ENCODE data around the gene RNF222. TPM values are rescaled to one million over a fixed set of nuclear protein-coding genes. Genes with fewer than 3 reads are reported as not detected.

The RNF222 gene
- polyA plus RNA-seq, 1 of the 3 experiments (the other 2 are of a cell fraction) = not detected

- Histone ChIP-seq H3K27ac (ENCODE audit: low read depth in 2 of 2, low read length in 1 of 2) (peak within 1 kb of the TSS; percentile 71 to 92), H2AFZ (ENCODE audit: low read depth) (peak within 1 kb of the TSS; percentile 50; the same call in 1 of the 2 replicates), H3K27me3 (ENCODE audit: insufficient read depth) (no peaks in the 10 kb centered on the region), H3K9me3 (no peaks in the 10 kb centered on the region), H4K20me1 (ENCODE audit: insufficient read depth) (peaks cover 45% of the 10 kb centered on the region), H3K4me2 (peak within 1 kb of the TSS; percentile 85), H3K36me3 (replicated peaks in 1 of 2; ENCODE audit: control insufficient read depth in 1 of 2, insufficient read depth in 2 of 2, low read length in 1 of 2) (peaks cover 36 to 52% of the 10 kb centered on the region in 2 experiments), H3K9me2 (no peaks in the 10 kb centered on the region), H3K9ac (peak within 1 kb of the TSS; percentile 81), H3K4me1 (ENCODE audit: control insufficient read depth in 1 of 2, insufficient read depth in 2 of 2, low read depth in 1 of 2, low read length in 1 of 2) (peaks cover 23 to 27% of the 10 kb centered on the region in 2 experiments; a peak in 3 of 4 replicates), H3K79me2 (ENCODE audit: insufficient read depth) (peaks cover 47% of the 10 kb centered on the region), H3F3A (replicated peaks; ENCODE audit: insufficient read depth) (peaks cover 55% of the 10 kb centered on the region), H3K4me3 (ENCODE audit: low read depth in 2 of 2, low read length in 1 of 2) (peak within 1 kb of the TSS; percentile 64 to 85)
- CTCF ChIA-PET = interaction anchor here (0.6 to 2.5 kb wide), 15 partner anchors 12 to 409 kb away, joined by 3 to 11 read pairs (median 3); partner anchors contain the start of gene ODF4
- DNase-seq = peak; percentile 98
- POLR2A ChIA-PET = interaction anchor here (0.6 to 1.3 kb wide), 9 partner anchors 14 to 1467 kb away, joined by 3 to 7 read pairs (median 4); partner anchors contain the start of genes MYH10 and SLC25A35
- 3% methylated on average over 30 of the region's 41 CpGs for WGBS (ENCODE audit: low lambda C conversion rate)
- TF ChIP-seq FOSL2 (IDR thresholded peaks at IDR 0.05; ENCODE audit: borderline replicate concordance, low read depth) (no peak), MEF2A (IDR thresholded peaks at IDR 0.05; ENCODE audit: borderline replicate concordance, low read depth) (no peak), SIN3A (IDR thresholded peaks at IDR 0.05; ENCODE audit: borderline replicate concordance, low read depth, low read length) (peak; percentile 93; the same call in 1 of the 2 replicates), RCOR1 (IDR thresholded peaks at IDR 0.05; ENCODE audit: low read length) (no peak; the same call in 1 of the 2 replicates), TAF1 (IDR thresholded peaks at IDR 0.05; ENCODE audit: borderline replicate concordance, low read depth, low read length) (peak; percentile 83), EP300 (IDR thresholded peaks at IDR 0.05; ENCODE audit: borderline replicate concordance in 1 of 2, low read depth in 1 of 2, low read length in 1 of 2) (no peak), CTCF (IDR thresholded peaks at IDR 0.05) (peak; percentile 63), RAD21 (IDR thresholded peaks at IDR 0.05; ENCODE audit: low read length) (no peak), EZH2phosphoT487 (IDR thresholded peaks at IDR 0.05; ENCODE audit: borderline replicate concordance, low read depth) (no peak), ZBTB33 (IDR thresholded peaks at IDR 0.05; ENCODE audit: borderline replicate concordance, low read depth) (peak; percentile 71; the same call in 1 of the 2 replicates), USF1 (IDR thresholded peaks at IDR 0.05; ENCODE audit: borderline replicate concordance, low read depth) (no peak), JUND (IDR thresholded peaks at IDR 0.05) (peak; percentile 62; the same call in 1 of the 2 replicates), ELF1 (IDR thresholded peaks at IDR 0.05) (no peak), RFX5 (IDR thresholded peaks at IDR 0.05; ENCODE audit: low read length) (no peak), CHD2 (IDR thresholded peaks at IDR 0.05; ENCODE audit: low read length, partially characterized antibody) (peak; percentile 74), GABPA (IDR thresholded peaks at IDR 0.05; ENCODE audit: low read depth) (peak; percentile 90), POLR2AphosphoS5 (IDR thresholded peaks at IDR 0.05; ENCODE audit: low read depth, low read length) (peak; percentile 96), GATA2 (CRISPR knock-in tag; IDR thresholded peaks at IDR 0.05) (peak; percentile 42), YY1 (IDR thresholded peaks at IDR 0.05; ENCODE audit: low read depth) (no peak), TCF12 (IDR thresholded peaks at IDR 0.05) (no peak)
- TF ChIP-seq, protein P1, sequence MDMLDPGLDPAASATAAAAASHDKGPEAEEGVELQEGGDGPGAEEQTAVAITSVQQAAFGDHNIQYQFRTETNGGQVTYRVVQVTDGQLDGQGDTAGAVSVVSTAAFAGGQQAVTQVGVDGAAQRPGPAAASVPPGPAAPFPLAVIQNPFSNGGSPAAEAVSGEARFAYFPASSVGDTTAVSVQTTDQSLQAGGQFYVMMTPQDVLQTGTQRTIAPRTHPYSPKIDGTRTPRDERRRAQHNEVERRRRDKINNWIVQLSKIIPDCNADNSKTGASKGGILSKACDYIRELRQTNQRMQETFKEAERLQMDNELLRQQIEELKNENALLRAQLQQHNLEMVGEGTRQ (IDR thresholded peaks at IDR 0.05; ENCODE audit: borderline replicate concordance, low read depth, low read length) = no peak
- TF ChIP-seq, protein P2, sequence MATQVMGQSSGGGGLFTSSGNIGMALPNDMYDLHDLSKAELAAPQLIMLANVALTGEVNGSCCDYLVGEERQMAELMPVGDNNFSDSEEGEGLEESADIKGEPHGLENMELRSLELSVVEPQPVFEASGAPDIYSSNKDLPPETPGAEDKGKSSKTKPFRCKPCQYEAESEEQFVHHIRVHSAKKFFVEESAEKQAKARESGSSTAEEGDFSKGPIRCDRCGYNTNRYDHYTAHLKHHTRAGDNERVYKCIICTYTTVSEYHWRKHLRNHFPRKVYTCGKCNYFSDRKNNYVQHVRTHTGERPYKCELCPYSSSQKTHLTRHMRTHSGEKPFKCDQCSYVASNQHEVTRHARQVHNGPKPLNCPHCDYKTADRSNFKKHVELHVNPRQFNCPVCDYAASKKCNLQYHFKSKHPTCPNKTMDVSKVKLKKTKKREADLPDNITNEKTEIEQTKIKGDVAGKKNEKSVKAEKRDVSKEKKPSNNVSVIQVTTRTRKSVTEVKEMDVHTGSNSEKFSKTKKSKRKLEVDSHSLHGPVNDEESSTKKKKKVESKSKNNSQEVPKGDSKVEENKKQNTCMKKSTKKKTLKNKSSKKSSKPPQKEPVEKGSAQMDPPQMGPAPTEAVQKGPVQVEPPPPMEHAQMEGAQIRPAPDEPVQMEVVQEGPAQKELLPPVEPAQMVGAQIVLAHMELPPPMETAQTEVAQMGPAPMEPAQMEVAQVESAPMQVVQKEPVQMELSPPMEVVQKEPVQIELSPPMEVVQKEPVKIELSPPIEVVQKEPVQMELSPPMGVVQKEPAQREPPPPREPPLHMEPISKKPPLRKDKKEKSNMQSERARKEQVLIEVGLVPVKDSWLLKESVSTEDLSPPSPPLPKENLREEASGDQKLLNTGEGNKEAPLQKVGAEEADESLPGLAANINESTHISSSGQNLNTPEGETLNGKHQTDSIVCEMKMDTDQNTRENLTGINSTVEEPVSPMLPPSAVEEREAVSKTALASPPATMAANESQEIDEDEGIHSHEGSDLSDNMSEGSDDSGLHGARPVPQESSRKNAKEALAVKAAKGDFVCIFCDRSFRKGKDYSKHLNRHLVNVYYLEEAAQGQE (IDR thresholded peaks at IDR 0.05; ENCODE audit: low read depth, low read length) = peak; percentile 39; the same call in 1 of the 2 replicates
- TF ChIP-seq, protein P3, sequence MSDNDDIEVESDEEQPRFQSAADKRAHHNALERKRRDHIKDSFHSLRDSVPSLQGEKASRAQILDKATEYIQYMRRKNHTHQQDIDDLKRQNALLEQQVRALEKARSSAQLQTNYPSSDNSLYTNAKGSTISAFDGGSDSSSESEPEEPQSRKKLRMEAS (IDR thresholded peaks at IDR 0.05; ENCODE audit: low read depth) = peak; percentile 81
These were observed 21.2 kb downstream of the RNF222 start, which contains the start of gene KRABD2 for GRCh38 chr17:8376271-8377067. KRABD2 (minus strand) TSS chr17:8376704.

Data from SK-N-SH (cell line).